Measurements from ENCODE around the gene ZPBP2. TPM values are rescaled to one million over a fixed set of nuclear protein-coding genes. Genes with fewer than 3 reads are reported as not detected.

The ZPBP2 gene
- total and polyA plus RNA-seq, 11 donors, result not detected

GRCh38 chr17:39924691-39925055, 56.7 kb downstream of the ZPBP2 start:
- DNase-seq, result no peak
- Histone ChIP-seq H3K36me3 (peaks cover 0 to 44% (median 36%) of the 10 kb centered on the region in 9 donors), H3K27me3 (no peaks in the 10 kb centered on the region), H3K4me3 (no peak overlapping the region), H3K9me3 (no peaks in the 10 kb centered on the region), H3K4me1 (peaks cover 6 to 85% (median 45%) of the 10 kb centered on the region in 12 donors), H3K27ac (peak overlapping the region in 3 of 12 donors; percentile 20 to 92 (median 39))
- TF ChIP-seq CTCF (IDR thresholded peaks at IDR 0.05) (no peak), POLR2A (IDR thresholded peaks at IDR 0.05) (no peak)
- no peak for ATAC-seq
- WGBS, 4 donors, result 44 to 64% (median 59%) methylated on average over 3 of the region's 3 CpGs
- intact Hi-C loops (cut with DNase I), result loop anchor here in 4 of 10 donors (5.0 to 10.0 kb wide), 4 partner anchors 33 to 60 kb away; partner anchors contain the start of genes IKZF3 (in 1 of the 4) and ZPBP2 (in 1 of the 4)

GRCh38 chr17:39925282-39926134, 57.5 kb downstream of the ZPBP2 start:
- intact Hi-C loops (cut with DNase I), result loop anchor here in 3 of 10 donors (1.0 to 10.0 kb wide), 4 partner anchors 34 to 61 kb away; partner anchors contain the start of genes IKZF3 (in 1 of the 3), PSMD3 (in 1 of the 3) and ZPBP2 (in 1 of the 3)
- H3K27me3 ChIP-seq, result no peaks in the 10 kb centered on the region
- peak overlapping the region in 7 of 12 donors; percentile 6 to 98 (median 96) for H3K27ac ChIP-seq
- peaks cover 6 to 86% (median 49%) of the 10 kb centered on the region in 12 donors for H3K4me1 ChIP-seq
- peak overlapping the region in 6 of 12 donors; percentile 62 to 86 (median 78) for H3K4me3 ChIP-seq
- 75 to 85% (median 78%) methylated on average over 11 of the region's 11 CpGs for WGBS, 4 donors
- no peak for DNase-seq
- TF ChIP-seq POLR2A (IDR thresholded peaks at IDR 0.05), result no peak
- TF ChIP-seq CTCF (IDR thresholded peaks at IDR 0.05), result no peak
- no peak for ATAC-seq
- H3K9me3 ChIP-seq, result no peaks in the 10 kb centered on the region
- H3K36me3 ChIP-seq, result peaks cover 0 to 37% (median 32%) of the 10 kb centered on the region in 9 donors

GRCh38 chr17:39926135-39926587, 58.2 kb downstream of the ZPBP2 start:
- Histone ChIP-seq H3K27ac (peak overlapping the region in 7 of 12 donors; percentile 29 to 98 (median 96)), H3K9me3 (no peaks in the 10 kb centered on the region), H3K4me3 (peak overlapping the region in 10 of 12 donors; percentile 62 to 96 (median 80)), H3K27me3 (no peaks in the 10 kb centered on the region), H3K4me1 (peaks cover 6 to 80% (median 49%) of the 10 kb centered on the region in 12 donors), H3K36me3 (peaks cover 0 to 31% (median 29%) of the 10 kb centered on the region in 9 donors)
- intact Hi-C loops (cut with DNase I), result loop anchor here in 3 of 10 donors (1.0 to 10.0 kb wide), 4 partner anchors 33 to 61 kb away; partner anchors contain the start of genes IKZF3 (in 1 of the 3), PSMD3 (in 1 of the 3) and ZPBP2 (in 1 of the 3)
- DNase-seq (no peak), ATAC-seq (no peak)
- no peak for TF ChIP-seq CTCF (IDR thresholded peaks at IDR 0.05)
- no peak for TF ChIP-seq POLR2A (IDR thresholded peaks at IDR 0.05)
- WGBS, 4 donors, result 31 to 50% (median 41%) methylated on average over 4 of the region's 4 CpGs

Data from heart left ventricle (tissue), 16 donors.